ENCODE results near the gene ADGRG2. TPM values are rescaled to one million over a fixed set of nuclear protein-coding genes. Genes with fewer than 3 reads are reported as not detected.
"Not testable (repeated sequence)": the region's sequence is repeated elsewhere in the genome, so short reads cannot be mapped to it uniquely, and the experiment has no call there.

ADGRG2 gene
- total and polyA plus RNA-seq, 5 donors from 2014 or later: not detected

GRCh38 chrX:19019996-19020395 lies 102.3 kb downstream of the ADGRG2 start:
- Histone ChIP-seq H3K27me3 (ENCODE audit: control insufficient read depth, insufficient read depth, low read length) (no peaks in the 10 kb centered on the region), H3K4me1 (ENCODE audit: control insufficient read depth, insufficient read depth, low read length, poor library complexity, severe bottlenecking) (no peaks in the 10 kb centered on the region), H3K4me3 (ENCODE audit: low read depth, low read length) (no peak overlapping the region), H3K9me3 (ENCODE audit: control insufficient read depth in 2 of 2, low read length in 2 of 2) (no peaks in the 10 kb centered on the region), H3K27ac (ENCODE audit: insufficient read depth, low read length, poor library complexity, severe bottlenecking) (no peak overlapping the region), H3K36me3 (ENCODE audit: control insufficient read depth, insufficient read depth, low read length) (no peaks in the 10 kb centered on the region)
- DNase-seq: no peak
- H3K4me3 Mint-ChIP-seq: no peak overlapping the region
- peaks cover 0 to 5% (median 0%) of the 10 kb centered on the region in 7 donors for H3K9me3 Mint-ChIP-seq
- no peaks in the 10 kb centered on the region for H3K36me3 Mint-ChIP-seq
- H3K27ac Mint-ChIP-seq: no peak overlapping the region
- ATAC-seq (ENCODE audit: low read depth in 2 of 2): no peak
- H3K27me3 Mint-ChIP-seq: no peaks in the 10 kb centered on the region
- H3K4me1 Mint-ChIP-seq: no peaks in the 10 kb centered on the region

DNA sequence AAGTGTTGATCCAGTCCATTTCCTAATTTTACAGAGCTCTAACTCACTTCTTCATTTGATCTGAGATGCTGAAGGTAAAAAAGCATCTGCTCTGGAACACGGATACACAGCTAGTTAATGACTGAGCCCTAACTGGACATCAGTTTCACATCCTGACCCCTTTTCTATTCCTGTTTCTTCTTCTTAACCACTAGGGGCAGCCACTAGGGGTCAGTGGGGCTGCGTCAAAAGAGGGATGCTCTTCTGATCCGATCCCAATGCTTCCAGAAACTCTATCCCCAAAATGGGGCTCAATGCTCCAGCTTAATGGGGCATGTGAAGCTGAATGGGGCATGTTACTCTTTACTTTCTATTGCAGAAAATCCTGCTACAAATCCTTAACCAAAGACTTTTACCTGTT lies 105.0 kb downstream of the ADGRG2 start:
- H3K9me3 Mint-ChIP-seq: peaks cover 0 to 3% (median 0%) of the 10 kb centered on the region in 7 donors
- no peaks in the 10 kb centered on the region for H3K27me3 ChIP-seq (ENCODE audit: control insufficient read depth, insufficient read depth, low read length)
- no peak overlapping the region for H3K4me3 ChIP-seq (ENCODE audit: low read depth, low read length)
- no peaks in the 10 kb centered on the region for H3K4me1 Mint-ChIP-seq
- no peaks in the 10 kb centered on the region for H3K36me3 Mint-ChIP-seq
- no peak overlapping the region for H3K4me3 Mint-ChIP-seq
- DNase-seq (no peak), ATAC-seq (ENCODE audit: low read depth in 2 of 2) (no peak)
- no peaks in the 10 kb centered on the region for H3K9me3 ChIP-seq (ENCODE audit: control insufficient read depth in 2 of 2, low read length in 2 of 2)
- H3K4me1 ChIP-seq (ENCODE audit: control insufficient read depth, insufficient read depth, low read length, poor library complexity, severe bottlenecking): no peaks in the 10 kb centered on the region
- H3K27ac ChIP-seq (ENCODE audit: insufficient read depth, low read length, poor library complexity, severe bottlenecking): no peak overlapping the region
- H3K27ac Mint-ChIP-seq: no peak overlapping the region
- no peaks in the 10 kb centered on the region for H3K27me3 Mint-ChIP-seq
- H3K36me3 ChIP-seq (ENCODE audit: control insufficient read depth, insufficient read depth, low read length): no peaks in the 10 kb centered on the region

- not testable (repeated sequence) for H3K4me3 ChIP-seq (ENCODE audit: low read depth, low read length); H3K36me3 ChIP-seq (ENCODE audit: control insufficient read depth, insufficient read depth, low read length); H3K4me1 ChIP-seq (ENCODE audit: control insufficient read depth, insufficient read depth, low read length, poor library complexity, severe bottlenecking); H3K9me3 ChIP-seq (ENCODE audit: control insufficient read depth in 2 of 2, low read length in 2 of 2); H3K9me3 Mint-ChIP-seq; H3K36me3 Mint-ChIP-seq; H3K4me3 Mint-ChIP-seq; H3K4me1 Mint-ChIP-seq; H3K27me3 ChIP-seq (ENCODE audit: control insufficient read depth, insufficient read depth, low read length); DNase-seq; H3K27me3 Mint-ChIP-seq; H3K27ac Mint-ChIP-seq; H3K27ac ChIP-seq (ENCODE audit: insufficient read depth, low read length, poor library complexity, severe bottlenecking); ATAC-seq (ENCODE audit: low read depth in 2 of 2)
These were observed 105.7 kb downstream of the ADGRG2 start for GRCh38 chrX:19016614-19017013.

- H3K9me3 ChIP-seq (ENCODE audit: control insufficient read depth in 2 of 2, low read length in 2 of 2): no peaks in the 10 kb centered on the region
- Mint-ChIP-seq H3K27ac (no peak overlapping the region), H3K9me3 (peaks cover 0 to 5% (median 0%) of the 10 kb centered on the region in 7 donors), H3K4me1 (no peaks in the 10 kb centered on the region), H3K27me3 (no peaks in the 10 kb centered on the region), H3K4me3 (no peak overlapping the region), H3K36me3 (no peaks in the 10 kb centered on the region)
- H3K27ac ChIP-seq (ENCODE audit: insufficient read depth, low read length, poor library complexity, severe bottlenecking): no peak overlapping the region
- no peaks in the 10 kb centered on the region for H3K36me3 ChIP-seq (ENCODE audit: control insufficient read depth, insufficient read depth, low read length)
- H3K27me3 ChIP-seq (ENCODE audit: control insufficient read depth, insufficient read depth, low read length): no peaks in the 10 kb centered on the region
- DNase-seq (no peak), ATAC-seq (ENCODE audit: low read depth in 2 of 2) (no peak)
- H3K4me1 ChIP-seq (ENCODE audit: control insufficient read depth, insufficient read depth, low read length, poor library complexity, severe bottlenecking): no peaks in the 10 kb centered on the region
- H3K4me3 ChIP-seq (ENCODE audit: low read depth, low read length): no peak overlapping the region
These were observed 114.4 kb downstream of the ADGRG2 start for GRCh38 chrX:19007868-19008267.

- Histone ChIP-seq H3K27me3 (ENCODE audit: control insufficient read depth, insufficient read depth, low read length) (no peaks in the 10 kb centered on the region), H3K27ac (ENCODE audit: insufficient read depth, low read length, poor library complexity, severe bottlenecking) (no peak overlapping the region), H3K4me1 (ENCODE audit: control insufficient read depth, insufficient read depth, low read length, poor library complexity, severe bottlenecking) (no peaks in the 10 kb centered on the region), H3K36me3 (ENCODE audit: control insufficient read depth, insufficient read depth, low read length) (no peaks in the 10 kb centered on the region), H3K9me3 (ENCODE audit: control insufficient read depth in 2 of 2, low read length in 2 of 2) (no peaks in the 10 kb centered on the region), H3K4me3 (ENCODE audit: low read depth, low read length) (no peak overlapping the region)
- ATAC-seq (ENCODE audit: low read depth in 2 of 2) (no peak), DNase-seq (no peak)
- Mint-ChIP-seq H3K4me1 (no peaks in the 10 kb centered on the region), H3K27ac (no peak overlapping the region), H3K4me3 (no peak overlapping the region), H3K36me3 (no peaks in the 10 kb centered on the region), H3K9me3 (peaks cover 0 to 5% (median 0%) of the 10 kb centered on the region in 7 donors), H3K27me3 (no peaks in the 10 kb centered on the region)
These were observed 115.3 kb downstream of the ADGRG2 start for GRCh38 chrX:19007011-19007410.

GRCh38 chrX:19005909-19006308 lies 116.4 kb downstream of the ADGRG2 start:
- Histone ChIP-seq H3K9me3 (ENCODE audit: control insufficient read depth in 2 of 2, low read length in 2 of 2) (no peaks in the 10 kb centered on the region), H3K27me3 (ENCODE audit: control insufficient read depth, insufficient read depth, low read length) (no peaks in the 10 kb centered on the region), H3K27ac (ENCODE audit: insufficient read depth, low read length, poor library complexity, severe bottlenecking) (no peak overlapping the region), H3K4me3 (ENCODE audit: low read depth, low read length) (no peak overlapping the region), H3K4me1 (ENCODE audit: control insufficient read depth, insufficient read depth, low read length, poor library complexity, severe bottlenecking) (no peaks in the 10 kb centered on the region), H3K36me3 (ENCODE audit: control insufficient read depth, insufficient read depth, low read length) (no peaks in the 10 kb centered on the region)
- no peak for ATAC-seq (ENCODE audit: low read depth in 2 of 2)
- Mint-ChIP-seq H3K4me3 (no peak overlapping the region), H3K27me3 (no peaks in the 10 kb centered on the region), H3K36me3 (no peaks in the 10 kb centered on the region), H3K27ac (no peak overlapping the region), H3K9me3 (peaks cover 0 to 4% (median 0%) of the 10 kb centered on the region in 7 donors), H3K4me1 (no peaks in the 10 kb centered on the region)
- DNase-seq: peak in 1 of 3 donors; percentile 10

DNA sequence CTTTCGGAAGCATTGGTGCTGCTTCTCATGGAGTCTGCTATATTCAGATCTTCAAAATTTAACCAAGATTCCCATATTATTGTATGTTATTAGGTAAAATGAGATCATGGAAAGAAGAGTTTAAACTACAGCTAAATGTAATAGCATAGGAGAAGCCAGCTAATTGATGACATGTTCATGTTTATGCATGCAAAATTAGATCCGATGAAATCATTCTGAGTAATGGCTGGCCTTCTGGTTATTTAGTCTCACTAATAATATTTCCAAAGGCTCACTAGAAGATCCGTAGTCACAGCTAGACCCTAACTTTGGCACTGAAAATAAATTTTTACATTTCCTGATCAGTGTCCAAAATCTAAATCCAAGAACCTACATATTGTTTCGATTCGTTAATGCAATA lies 118.5 kb downstream of the ADGRG2 start:
- Histone ChIP-seq H3K36me3 (ENCODE audit: control insufficient read depth, insufficient read depth, low read length) (no peaks in the 10 kb centered on the region), H3K27me3 (ENCODE audit: control insufficient read depth, insufficient read depth, low read length) (no peaks in the 10 kb centered on the region), H3K27ac (ENCODE audit: insufficient read depth, low read length, poor library complexity, severe bottlenecking) (no peak overlapping the region), H3K4me3 (ENCODE audit: low read depth, low read length) (no peak overlapping the region), H3K4me1 (ENCODE audit: control insufficient read depth, insufficient read depth, low read length, poor library complexity, severe bottlenecking) (no peaks in the 10 kb centered on the region), H3K9me3 (ENCODE audit: control insufficient read depth in 2 of 2, low read length in 2 of 2) (no peaks in the 10 kb centered on the region)
- Mint-ChIP-seq H3K27ac (no peak overlapping the region), H3K27me3 (no peaks in the 10 kb centered on the region), H3K36me3 (no peaks in the 10 kb centered on the region), H3K4me1 (no peaks in the 10 kb centered on the region), H3K4me3 (no peak overlapping the region), H3K9me3 (no peaks in the 10 kb centered on the region)
- no peak for DNase-seq
- no peak for ATAC-seq (ENCODE audit: low read depth in 2 of 2)

DNA sequence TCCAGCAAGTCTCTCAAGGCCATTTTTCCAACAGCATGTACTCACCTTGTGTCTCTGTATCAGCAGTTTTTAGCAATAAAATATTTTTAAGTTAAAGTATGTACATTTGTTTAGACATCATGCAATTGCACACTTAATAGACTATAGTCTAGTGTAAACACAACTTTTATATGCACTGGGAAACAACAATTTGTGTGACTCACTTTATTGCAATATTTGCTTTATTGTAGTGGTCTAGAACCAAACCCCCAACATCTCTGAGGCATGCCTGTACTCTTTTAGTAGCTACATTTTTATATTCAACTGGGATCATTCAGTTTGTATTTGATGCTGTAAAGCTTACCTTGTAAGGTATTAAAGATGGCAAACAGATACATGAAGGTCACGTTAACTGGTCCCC lies 123.6 kb downstream of the ADGRG2 start:
- no peaks in the 10 kb centered on the region for H3K36me3 Mint-ChIP-seq
- no peak overlapping the region for H3K27ac Mint-ChIP-seq
- ATAC-seq (ENCODE audit: low read depth in 2 of 2) (no peak), DNase-seq (no peak)
- Histone ChIP-seq H3K9me3 (ENCODE audit: control insufficient read depth in 2 of 2, low read length in 2 of 2) (no peaks in the 10 kb centered on the region), H3K36me3 (ENCODE audit: control insufficient read depth, insufficient read depth, low read length) (no peaks in the 10 kb centered on the region), H3K27me3 (ENCODE audit: control insufficient read depth, insufficient read depth, low read length) (no peaks in the 10 kb centered on the region), H3K4me1 (ENCODE audit: control insufficient read depth, insufficient read depth, low read length, poor library complexity, severe bottlenecking) (no peaks in the 10 kb centered on the region), H3K4me3 (ENCODE audit: low read depth, low read length) (no peak overlapping the region), H3K27ac (ENCODE audit: insufficient read depth, low read length, poor library complexity, severe bottlenecking) (no peak overlapping the region)
- H3K4me1 Mint-ChIP-seq: no peaks in the 10 kb centered on the region
- H3K27me3 Mint-ChIP-seq: no peaks in the 10 kb centered on the region
- H3K9me3 Mint-ChIP-seq: peaks cover 0 to 2% (median 0%) of the 10 kb centered on the region in 7 donors
- no peak overlapping the region for H3K4me3 Mint-ChIP-seq
